ENCODE data around the gene ADAM17.

DNA sequence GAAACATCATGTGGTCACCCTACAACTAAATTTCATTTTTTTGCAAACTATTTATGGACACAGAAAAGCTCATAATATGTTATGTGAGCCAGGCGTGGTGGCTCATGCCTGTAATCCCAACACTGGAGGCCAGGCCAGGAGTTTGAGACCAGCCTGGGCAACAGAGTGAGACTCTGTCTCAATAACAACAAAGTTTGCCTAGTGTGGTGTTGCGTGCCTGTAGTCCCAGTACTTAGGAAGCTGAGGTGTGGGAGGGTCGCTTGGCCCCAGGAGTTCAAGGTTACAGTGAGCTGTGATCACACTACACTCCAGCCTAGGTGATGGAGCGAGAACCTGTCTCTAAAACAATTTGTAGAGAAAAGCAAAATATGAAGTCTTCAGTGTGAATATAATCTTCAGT is 75.5 kb downstream of the ADAM17 start:
- TF ChIP-seq ASH2L (IDR thresholded peaks at IDR 0.05; ENCODE audit: low read length) = no peak
- TF ChIP-seq TAF7 (optimal IDR thresholded peaks at IDR 0.05; ENCODE audit: borderline replicate concordance, low read depth, low read length) = no peak
- TF ChIP-seq EZH2 (IDR thresholded peaks at IDR 0.05; ENCODE audit: low read depth, low read length, severe bottlenecking) = no peak
- TF ChIP-seq, protein P1, sequence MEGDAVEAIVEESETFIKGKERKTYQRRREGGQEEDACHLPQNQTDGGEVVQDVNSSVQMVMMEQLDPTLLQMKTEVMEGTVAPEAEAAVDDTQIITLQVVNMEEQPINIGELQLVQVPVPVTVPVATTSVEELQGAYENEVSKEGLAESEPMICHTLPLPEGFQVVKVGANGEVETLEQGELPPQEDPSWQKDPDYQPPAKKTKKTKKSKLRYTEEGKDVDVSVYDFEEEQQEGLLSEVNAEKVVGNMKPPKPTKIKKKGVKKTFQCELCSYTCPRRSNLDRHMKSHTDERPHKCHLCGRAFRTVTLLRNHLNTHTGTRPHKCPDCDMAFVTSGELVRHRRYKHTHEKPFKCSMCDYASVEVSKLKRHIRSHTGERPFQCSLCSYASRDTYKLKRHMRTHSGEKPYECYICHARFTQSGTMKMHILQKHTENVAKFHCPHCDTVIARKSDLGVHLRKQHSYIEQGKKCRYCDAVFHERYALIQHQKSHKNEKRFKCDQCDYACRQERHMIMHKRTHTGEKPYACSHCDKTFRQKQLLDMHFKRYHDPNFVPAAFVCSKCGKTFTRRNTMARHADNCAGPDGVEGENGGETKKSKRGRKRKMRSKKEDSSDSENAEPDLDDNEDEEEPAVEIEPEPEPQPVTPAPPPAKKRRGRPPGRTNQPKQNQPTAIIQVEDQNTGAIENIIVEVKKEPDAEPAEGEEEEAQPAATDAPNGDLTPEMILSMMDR (IDR thresholded peaks at IDR 0.05; ENCODE audit: control extremely low read depth in 1 of 3, insufficient read depth in 1 of 3, low read depth in 1 of 3, low read length in 3 of 3) = no peak
- no peak for TF ChIP-seq POLR2AphosphoS5 (IDR thresholded peaks at IDR 0.05; ENCODE audit: low read depth, low read length)
- TF ChIP-seq YY1 (IDR thresholded peaks at IDR 0.05; ENCODE audit: low read depth, low read length) = no peak
- TF ChIP-seq SIX5 (IDR thresholded peaks at IDR 0.05; ENCODE audit: low read depth, low read length) = no peak
- TF ChIP-seq, protein P2, sequence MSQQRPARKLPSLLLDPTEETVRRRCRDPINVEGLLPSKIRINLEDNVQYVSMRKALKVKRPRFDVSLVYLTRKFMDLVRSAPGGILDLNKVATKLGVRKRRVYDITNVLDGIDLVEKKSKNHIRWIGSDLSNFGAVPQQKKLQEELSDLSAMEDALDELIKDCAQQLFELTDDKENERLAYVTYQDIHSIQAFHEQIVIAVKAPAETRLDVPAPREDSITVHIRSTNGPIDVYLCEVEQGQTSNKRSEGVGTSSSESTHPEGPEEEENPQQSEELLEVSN (IDR thresholded peaks at IDR 0.05) = no peak
- TF ChIP-seq PHF8 (conservative IDR thresholded peaks at IDR 0.05; ENCODE audit: low read depth, low read length) = no peak
- no peak for TF ChIP-seq RAD21 (IDR thresholded peaks at IDR 0.05 in 1 of 2, conservative IDR thresholded peaks at IDR 0.05 in 1 of 2; ENCODE audit: low read depth in 2 of 2, low read length in 2 of 2)
- TF ChIP-seq TAF1 (IDR thresholded peaks at IDR 0.05; ENCODE audit: low read depth, low read length) = no peak
- no peak for TF ChIP-seq POLR2A (IDR thresholded peaks at IDR 0.05; ENCODE audit: control extremely low read depth in 1 of 2, low read depth in 2 of 2, low read length in 2 of 2)
- TF ChIP-seq RFX5 (IDR thresholded peaks at IDR 0.05; ENCODE audit: borderline replicate concordance, low read depth, low read length) = no peak
- no peak for TF ChIP-seq TCF12 (IDR thresholded peaks at IDR 0.05; ENCODE audit: low read depth, low read length)

Measured in H1 (cell line).